Activated CD4-positive, alpha-beta T cell treated with anti-CD3 and anti-CD28 coated beads for 4 hours (primary cell): ENCODE data around the gene NEIL1.
"Not testable (repeated sequence)": the region's sequence is repeated elsewhere in the genome, so short reads cannot be mapped to it uniquely, and the experiment has no call there.

ENCODE experiments used
- DNase-seq, 2 donors: peaks; one replicate each; pipeline ENCODE4 v3.0.0-alpha.2; 2020

The NEIL1 gene

GRCh38 chr15:75346796-75347221, at the start of gene NEIL1:
NEIL1 (plus strand) TSS chr15:75347039; CDS start chr15:75348906, 1,867 bp downstream.
- no peak for DNase-seq

GRCh38 chr15:75298541-75299310, 48.1 kb upstream of the NEIL1 start:
- DNase-seq: not testable (repeated sequence)

- DNase-seq: peak; percentile 41 to 64
These were observed 47.5 kb upstream of the NEIL1 start for GRCh38 chr15:75299311-75299688.

- DNase-seq: not testable (repeated sequence)
These were observed 46.8 kb upstream of the NEIL1 start for GRCh38 chr15:75300026-75300425.

GRCh38 chr15:75302318-75302717, 44.5 kb upstream of the NEIL1 start:
- DNase-seq: no peak

- not testable (repeated sequence) for DNase-seq
These were observed 44.1 kb upstream of the NEIL1 start for GRCh38 chr15:75302753-75303152.

- no peak for DNase-seq
These were observed 40.7 kb upstream of the NEIL1 start for GRCh38 chr15:75306188-75306587.

GRCh38 chr15:75307778-75308390, 39.0 kb upstream of the NEIL1 start:
- DNase-seq: no peak

- no peak for DNase-seq
These were observed 37.1 kb upstream of the NEIL1 start for GRCh38 chr15:75309711-75310110.

- DNase-seq: not testable (repeated sequence)
These were observed 34.3 kb upstream of the NEIL1 start for GRCh38 chr15:75312548-75312947.

GRCh38 chr15:75313116-75313845, 33.6 kb upstream of the NEIL1 start:
- DNase-seq: no peak

GRCh38 chr15:75314552-75315290, 32.1 kb upstream of the NEIL1 start:
- no peak for DNase-seq

GRCh38 chr15:75319231-75319897, 27.5 kb upstream of the NEIL1 start:
- DNase-seq: not testable (repeated sequence)

GRCh38 chr15:75321711-75322110, 25.1 kb upstream of the NEIL1 start:
- no peak for DNase-seq

GRCh38 chr15:75325922-75326321, 20.9 kb upstream of the NEIL1 start:
- DNase-seq: no peak

GRCh38 chr15:75327005-75327404, 19.8 kb upstream of the NEIL1 start:
- no peak for DNase-seq

- no peak for DNase-seq
These were observed 19.3 kb upstream of the NEIL1 start for GRCh38 chr15:75327491-75327890.

GRCh38 chr15:75328493-75329314, 18.1 kb upstream of the NEIL1 start:
- DNase-seq: no peak

GRCh38 chr15:75329571-75329970, 17.3 kb upstream of the NEIL1 start:
- no peak for DNase-seq

- not testable (repeated sequence) for DNase-seq
These were observed 14.7 kb upstream of the NEIL1 start for GRCh38 chr15:75332093-75332492.

- DNase-seq: not testable (repeated sequence)
These were observed 13.0 kb upstream of the NEIL1 start for GRCh38 chr15:75333654-75334419.
